Daoy (cell line): Measurements from ENCODE around the gene TNFRSF14. TPM values are rescaled to one million over a fixed set of nuclear protein-coding genes. Genes with fewer than 3 reads are reported as not detected.
"Not testable (repeated sequence)": the region's sequence is repeated elsewhere in the genome, so short reads cannot be mapped to it uniquely, and the experiment has no call there.

Source experiments
- DNase-seq: peaks from one replicate; pipeline ENCODE4 v3.0.0-alpha.2; 2015; ENCODE audit warnings: low read depth
- total RNA-seq: library from RNA; depleted of rRNA; stranded (reverse); fragments of >200 nt; shearing (Covaris generic); gene quantifications from 2 replicates; pipeline ENCODE4 v1.2.3, GENCODE V29; 2014

TNFRSF14 gene
- total RNA-seq, 1 experiment from 2014 or later, result 12.1 TPM

GRCh38 chr1:2538376-2538775, 17.8 kb upstream of the TNFRSF14 start:
- no peak for DNase-seq

DNA sequence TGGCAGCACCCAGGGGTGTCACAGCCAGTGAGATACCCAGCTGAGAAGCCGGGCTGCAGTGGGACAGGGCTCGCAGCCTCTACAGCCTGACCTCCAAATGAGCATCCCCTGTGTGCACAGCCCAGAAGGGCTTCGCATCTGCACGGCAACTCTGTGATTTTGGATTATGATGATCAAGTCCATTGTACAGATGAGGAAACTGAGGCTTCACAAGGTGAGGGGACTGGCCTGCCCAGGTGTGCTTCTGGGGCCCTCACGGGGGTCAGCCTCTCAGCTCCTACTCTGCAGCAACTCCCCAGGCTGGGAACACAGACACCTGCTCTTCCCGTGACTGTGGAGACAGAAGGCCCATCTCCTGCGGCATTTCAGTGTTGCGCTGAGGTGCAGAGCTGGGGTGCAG, 17.3 kb upstream of the TNFRSF14 start:
- no peak for DNase-seq

DNA sequence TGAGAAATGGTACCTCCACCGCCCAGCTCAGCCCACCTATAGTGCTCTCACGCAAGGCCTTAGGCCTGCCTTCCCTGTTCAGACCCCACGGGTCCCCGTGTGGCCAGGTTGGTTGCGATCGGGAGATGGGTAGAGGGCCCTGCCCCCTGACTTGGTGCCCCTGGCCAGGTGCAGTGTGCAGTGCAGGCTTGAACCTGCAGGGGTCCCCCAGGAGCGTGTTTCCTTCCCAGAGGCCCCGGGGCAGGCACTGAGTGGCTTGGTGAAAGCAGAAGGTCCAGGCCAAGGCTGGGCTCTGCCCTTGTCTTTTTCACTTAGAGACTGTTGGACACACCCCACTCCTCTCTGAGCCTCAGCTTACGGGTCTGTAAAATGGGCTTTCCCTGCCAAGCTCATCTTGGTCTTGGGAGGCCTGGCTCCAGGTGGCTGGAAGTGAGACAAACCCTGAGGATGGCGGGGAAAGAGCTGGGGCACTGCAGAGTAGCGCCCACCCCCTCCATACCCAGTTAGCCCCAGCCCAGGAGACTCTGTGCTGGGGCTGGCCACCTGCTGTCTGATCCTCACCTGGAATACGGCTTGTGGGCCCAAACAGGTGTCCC, 16.8 kb upstream of the TNFRSF14 start:
- DNase-seq, result no peak

GRCh38 chr1:2540816-2541492, 15.2 kb upstream of the TNFRSF14 start:
- DNase-seq, result no peak

DNA sequence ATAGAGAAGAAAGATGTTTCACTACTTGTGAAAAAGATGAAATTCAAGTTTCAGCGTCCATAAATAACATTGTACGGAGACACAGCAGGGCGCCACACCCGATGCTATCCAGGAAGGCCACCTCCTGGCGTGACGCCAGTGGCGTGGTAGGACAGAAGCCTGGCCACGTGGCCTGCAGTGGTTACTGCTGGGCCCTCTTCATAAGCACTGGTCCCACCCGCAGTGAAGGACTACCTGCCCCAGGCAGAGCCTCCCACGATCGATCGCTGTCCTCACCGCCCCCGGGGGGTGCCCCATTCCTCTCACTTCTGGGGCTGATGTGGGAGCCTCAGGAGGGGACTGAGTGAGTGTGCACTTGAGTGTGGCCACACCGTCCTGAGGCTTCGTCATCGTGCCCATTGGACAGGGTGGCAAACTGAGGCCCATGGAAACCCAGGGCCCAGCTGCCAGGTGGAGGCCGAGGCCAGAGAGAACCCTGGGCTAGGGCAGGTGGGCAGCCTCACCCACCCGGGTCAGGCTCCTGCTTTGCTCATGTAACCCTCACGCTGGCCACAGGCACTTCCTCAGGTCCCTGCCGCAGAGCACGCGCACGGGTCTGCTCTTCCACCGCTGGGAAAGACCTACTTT, 14.4 kb upstream of the TNFRSF14 start:
- peak; percentile 49 for DNase-seq

- DNase-seq, result no peak
Observed at GRCh38 chr1:2542246-2542915, 13.8 kb upstream of the TNFRSF14 start.

DNA sequence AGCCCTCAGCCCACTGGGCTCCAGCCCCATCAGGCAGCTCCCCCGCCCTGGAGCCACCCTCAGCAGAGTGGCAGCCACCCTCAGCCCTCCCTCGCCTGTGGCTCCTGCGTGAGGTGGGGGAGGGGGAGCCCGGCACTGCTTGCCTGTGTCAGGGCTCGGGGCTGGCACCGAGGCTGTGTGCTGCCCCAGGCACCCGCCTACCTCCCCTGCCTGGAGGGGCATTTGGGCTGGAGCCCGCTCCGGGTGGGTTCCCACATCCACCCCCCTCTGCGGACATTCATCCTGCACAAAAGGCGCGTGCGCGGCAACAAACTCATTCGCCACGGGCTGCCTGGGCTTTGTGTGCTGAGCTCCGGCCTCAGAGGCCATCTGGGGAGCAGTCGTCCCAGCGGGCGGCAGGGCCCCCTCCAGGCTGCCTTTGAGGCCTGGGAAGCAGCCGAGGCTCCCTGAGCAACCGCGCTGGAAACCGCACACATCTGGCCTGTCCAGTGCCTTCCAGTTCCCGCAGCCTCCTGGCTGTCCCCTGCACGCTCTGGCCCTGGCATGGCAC, 12.6 kb upstream of the TNFRSF14 start:
- peak; percentile 38 for DNase-seq

GRCh38 chr1:2544093-2544874, 11.9 kb upstream of the TNFRSF14 start:
- DNase-seq, result no peak

- peak; percentile 37 for DNase-seq
Observed at GRCh38 chr1:2544875-2545640, 11.1 kb upstream of the TNFRSF14 start.

DNA sequence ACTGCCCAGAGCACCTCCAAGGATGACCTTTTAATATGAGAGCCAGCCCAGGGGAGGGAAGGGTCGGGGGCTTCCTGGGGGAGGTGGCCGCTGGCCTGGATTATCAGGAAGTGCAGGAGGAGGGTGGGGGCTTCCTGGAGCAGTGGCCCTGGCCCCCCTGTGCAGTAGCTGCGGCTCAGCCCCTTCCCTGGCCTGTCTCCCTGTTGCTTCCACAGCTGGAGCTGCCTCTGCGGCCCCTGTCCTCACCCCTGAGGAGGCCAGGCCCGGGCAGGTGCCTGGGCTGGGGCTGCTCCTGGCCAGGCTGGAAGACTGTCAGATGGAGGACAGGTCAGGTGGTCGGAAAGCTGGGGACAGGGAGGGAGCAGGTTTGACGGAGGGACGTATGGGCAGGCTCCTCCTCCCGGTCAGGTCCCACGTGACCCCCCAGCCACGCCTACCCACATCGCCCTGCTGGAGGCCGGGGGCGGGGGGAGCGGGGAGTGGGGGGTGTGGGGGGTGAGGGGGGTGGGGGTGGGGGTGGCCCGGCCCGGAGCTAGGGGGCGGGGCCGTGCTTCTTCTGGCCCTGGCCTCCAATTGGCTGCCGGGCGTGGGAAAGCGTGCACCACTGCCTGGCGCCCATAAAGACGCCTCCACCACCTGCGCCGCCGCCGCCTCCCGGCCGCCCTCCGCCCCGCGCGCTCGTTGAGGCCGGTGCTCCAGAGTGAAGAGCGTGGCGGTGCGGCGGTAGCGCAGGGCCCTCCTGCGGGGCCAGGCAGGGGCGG, 10.2 kb upstream of the TNFRSF14 start:
- peak; percentile 88 for DNase-seq

DNA sequence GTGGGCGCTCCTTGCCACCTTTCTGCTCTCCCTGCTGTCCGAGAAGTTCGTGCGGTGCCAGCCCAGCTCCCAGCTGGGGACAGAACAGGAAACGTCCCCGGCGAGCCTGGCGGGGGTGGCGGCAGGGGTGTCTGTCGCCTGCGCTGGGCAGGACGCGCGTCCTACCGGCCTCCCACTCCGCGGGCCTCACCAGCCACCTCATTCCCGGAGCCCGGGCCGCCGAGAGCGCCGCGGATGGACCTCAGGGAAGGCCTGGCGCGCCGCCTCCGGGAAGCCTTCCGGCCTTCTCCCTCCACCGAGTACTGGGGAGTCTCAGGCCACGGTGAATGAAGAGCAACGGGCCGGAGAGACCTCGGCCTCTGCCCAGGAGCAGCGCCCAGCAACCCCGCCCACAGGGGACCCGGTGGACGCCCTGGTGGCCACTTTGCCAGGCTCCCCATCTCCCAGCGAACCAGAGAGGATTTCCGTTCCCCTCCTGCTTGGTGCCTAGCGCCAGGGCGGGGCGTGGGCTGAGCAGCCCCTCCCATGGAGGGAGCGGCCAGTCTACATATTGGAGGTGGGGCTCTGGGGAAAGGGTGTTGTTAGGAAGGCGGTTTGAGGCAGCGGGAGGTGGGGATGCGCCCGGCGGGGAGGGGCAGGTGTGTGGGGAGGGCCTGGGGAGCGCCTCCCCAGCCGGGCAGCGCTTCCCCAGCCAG, 9.5 kb upstream of the TNFRSF14 start:
- DNase-seq, result peak; percentile 94

DNA sequence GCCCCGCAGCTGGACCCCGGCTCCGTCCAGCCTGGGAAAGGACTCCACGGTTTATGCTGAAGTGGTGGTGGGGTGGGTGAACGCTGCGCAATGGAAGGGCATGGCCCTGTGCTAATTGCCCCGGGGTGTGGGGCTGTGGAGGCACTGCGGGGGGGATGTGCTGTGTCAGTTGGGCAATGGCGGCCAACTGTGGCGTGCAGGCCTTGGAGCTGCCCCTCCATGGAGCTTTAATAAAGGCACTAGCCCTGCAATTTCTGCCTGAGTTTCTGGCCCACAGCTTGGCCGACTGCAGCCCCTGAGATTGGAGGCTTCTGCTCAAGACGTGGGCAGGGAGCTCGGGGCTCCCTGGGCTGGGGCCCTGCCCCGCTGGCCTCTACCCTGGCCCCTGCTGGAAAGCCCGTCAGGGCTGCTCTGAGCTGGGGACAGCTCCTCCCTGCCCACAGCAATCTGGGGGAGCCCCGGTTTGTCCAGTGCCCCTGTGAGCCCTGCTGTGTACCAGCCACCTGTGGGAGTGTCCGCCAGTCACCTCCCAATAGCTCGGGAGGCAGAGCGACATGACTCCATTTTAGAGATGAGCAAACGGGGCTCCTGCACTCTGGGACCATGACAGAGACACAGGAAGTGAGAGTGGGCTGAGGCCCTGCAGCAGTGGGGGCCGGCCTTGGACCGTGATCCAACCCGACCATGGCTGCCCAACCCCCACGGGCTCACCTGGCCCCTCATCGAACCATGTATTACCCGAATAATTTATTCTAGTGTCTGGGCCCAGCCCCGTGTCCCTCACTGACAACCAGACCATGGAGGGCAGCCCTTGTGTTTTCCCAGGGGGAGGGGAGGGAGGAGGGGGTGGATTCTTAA, 8.7 kb upstream of the TNFRSF14 start:
- DNase-seq, result no peak

- peak; percentile 83 for DNase-seq
Observed at GRCh38 chr1:2548068-2548589, 8.0 kb upstream of the TNFRSF14 start.

DNA sequence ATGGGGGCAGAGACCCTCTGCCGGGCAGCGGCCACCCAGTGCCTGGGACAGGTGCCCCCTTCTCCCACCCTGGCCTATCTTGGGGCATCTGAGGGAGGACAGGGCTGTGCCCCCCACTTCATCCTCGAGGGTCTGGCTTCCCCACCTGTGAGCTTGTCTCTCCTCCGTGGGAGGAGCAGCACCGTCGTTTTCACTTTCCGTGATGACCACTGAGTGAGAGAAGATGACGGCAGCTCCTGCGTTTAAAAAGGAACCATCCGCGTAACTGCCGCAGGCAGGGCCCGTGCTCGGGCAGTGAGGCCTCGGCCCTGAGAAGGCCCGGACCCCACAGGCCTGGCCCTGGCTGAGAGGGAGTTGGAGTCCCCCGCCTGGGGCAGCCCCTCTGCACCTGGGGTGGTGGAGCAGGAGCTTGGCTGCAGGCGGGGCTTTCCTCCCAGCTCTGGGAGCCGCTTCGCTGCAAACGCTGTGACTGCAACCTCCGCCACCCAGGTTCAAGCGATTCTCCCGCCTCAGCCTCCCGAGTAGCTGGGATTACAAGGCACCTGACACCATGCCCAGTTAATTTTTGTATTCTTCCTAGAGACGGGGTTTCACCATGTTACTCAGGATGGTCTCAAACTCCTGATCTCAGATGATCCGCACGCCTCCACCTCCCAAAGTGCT, 6.7 kb upstream of the TNFRSF14 start:
- DNase-seq, result not testable (repeated sequence)

DNA sequence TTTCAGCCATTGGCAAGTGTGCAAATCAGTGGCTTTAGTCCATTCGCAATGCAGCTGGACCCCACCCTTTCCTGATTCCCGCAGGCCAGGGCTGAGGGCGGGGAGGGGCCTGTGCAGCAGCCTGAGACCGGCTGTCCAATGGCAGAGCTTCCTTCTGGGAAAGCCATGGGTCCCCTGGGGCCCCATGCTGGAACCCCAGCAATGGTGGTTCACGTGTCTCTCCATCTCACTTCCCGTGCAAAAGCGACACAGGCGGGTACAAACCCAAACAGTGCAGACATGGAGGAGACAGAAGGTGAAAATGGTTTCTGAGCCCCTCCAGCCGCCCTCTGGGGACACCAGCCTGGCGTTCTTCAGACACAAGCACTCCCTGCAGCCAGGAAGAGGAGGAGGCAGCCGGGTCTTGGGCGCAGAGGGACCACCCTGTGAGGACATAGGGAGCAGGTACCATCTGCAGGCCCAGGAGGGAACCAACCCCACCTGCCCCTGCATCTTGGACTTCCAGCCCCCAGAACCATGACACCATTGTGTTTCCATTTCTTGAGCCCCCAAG, 5.8 kb upstream of the TNFRSF14 start:
- not testable (repeated sequence) for DNase-seq

DNA sequence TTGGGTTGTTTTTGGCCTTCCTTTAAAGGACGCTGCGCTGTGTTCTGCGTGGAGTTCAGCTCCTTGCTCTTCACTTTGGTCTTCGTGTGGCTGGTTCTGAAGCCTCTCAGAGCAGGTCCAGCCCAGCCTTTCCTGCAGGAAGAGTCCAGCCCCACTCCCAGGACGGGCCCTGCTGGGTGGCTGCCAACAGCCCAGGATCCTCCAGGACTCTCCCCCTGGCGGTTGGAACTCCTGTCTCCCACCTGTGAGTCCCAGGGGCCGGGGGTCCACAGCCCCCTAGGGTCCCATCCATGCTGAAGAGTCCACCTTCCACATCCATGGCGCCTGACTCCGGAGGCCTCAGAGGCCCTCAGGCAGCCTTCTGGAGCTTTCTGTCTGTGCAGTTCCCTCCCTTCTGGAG, 4.6 kb upstream of the TNFRSF14 start:
- DNase-seq, result not testable (repeated sequence)

DNA sequence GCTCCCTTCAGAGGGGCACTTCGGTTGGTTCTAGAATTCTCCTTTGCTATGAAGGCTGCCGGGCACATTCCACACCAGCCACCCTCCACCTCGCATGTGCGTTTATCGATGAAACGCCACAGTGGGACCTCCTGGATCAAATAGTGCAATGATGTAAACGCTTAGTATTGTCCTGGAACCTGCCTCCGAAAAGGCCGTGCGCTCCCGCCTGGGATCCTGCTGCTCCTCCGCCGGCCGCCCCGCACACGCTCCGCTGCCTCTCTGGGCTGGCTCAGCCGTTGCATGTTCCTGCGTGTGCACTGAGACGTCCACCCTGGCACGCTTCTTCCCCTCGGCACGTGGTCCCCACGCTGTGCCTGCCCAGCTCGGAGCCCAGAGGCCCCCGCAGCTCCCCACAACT, 4.0 kb upstream of the TNFRSF14 start:
- no peak for DNase-seq
